Coronary artery (tissue), 2 donors: ENCODE data around the gene PIK3CB.

ENCODE experiments used
- DNase-seq: peaks from one replicate; pipeline ENCODE4 v3.0.0-alpha.2; 2017; ENCODE audit warnings: low spot score
- H3K27ac ChIP-seq, 2 donors: fragments of 200-600 bp; sonication (generic); one replicate each; pipeline ENCODE4 v1.5.1; 2016 to 2019
- H3K4me3 ChIP-seq: fragments of 200-600 bp; sonication (generic); 2 replicates; pipeline ENCODE4 v1.5.1; 2016; ENCODE audit warnings: mild to moderate bottlenecking, moderate library complexity
- TF ChIP-seq, protein P1 (sequence below): fragments of 200-600 bp; sonication (generic); IDR thresholded peaks from one replicate; pipeline ENCODE4 v1.5.1; 2019; ENCODE audit warnings: antibody characterized with exemption

Gene PIK3CB

GRCh38 chr3:138638641-138639040, 196.1 kb downstream of the PIK3CB start:
- H3K27ac ChIP-seq: no peak overlapping the region
- DNase-seq: no peak
- H3K4me3 ChIP-seq: no peak overlapping the region
- TF ChIP-seq, protein P1, sequence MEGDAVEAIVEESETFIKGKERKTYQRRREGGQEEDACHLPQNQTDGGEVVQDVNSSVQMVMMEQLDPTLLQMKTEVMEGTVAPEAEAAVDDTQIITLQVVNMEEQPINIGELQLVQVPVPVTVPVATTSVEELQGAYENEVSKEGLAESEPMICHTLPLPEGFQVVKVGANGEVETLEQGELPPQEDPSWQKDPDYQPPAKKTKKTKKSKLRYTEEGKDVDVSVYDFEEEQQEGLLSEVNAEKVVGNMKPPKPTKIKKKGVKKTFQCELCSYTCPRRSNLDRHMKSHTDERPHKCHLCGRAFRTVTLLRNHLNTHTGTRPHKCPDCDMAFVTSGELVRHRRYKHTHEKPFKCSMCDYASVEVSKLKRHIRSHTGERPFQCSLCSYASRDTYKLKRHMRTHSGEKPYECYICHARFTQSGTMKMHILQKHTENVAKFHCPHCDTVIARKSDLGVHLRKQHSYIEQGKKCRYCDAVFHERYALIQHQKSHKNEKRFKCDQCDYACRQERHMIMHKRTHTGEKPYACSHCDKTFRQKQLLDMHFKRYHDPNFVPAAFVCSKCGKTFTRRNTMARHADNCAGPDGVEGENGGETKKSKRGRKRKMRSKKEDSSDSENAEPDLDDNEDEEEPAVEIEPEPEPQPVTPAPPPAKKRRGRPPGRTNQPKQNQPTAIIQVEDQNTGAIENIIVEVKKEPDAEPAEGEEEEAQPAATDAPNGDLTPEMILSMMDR: no peak

- DNase-seq: no peak
- TF ChIP-seq, protein P1: no peak
- no peak overlapping the region for H3K27ac ChIP-seq
- H3K4me3 ChIP-seq: no peak overlapping the region
Measured at GRCh38 chr3:138629526-138629925, 205.2 kb downstream of the PIK3CB start.

DNA sequence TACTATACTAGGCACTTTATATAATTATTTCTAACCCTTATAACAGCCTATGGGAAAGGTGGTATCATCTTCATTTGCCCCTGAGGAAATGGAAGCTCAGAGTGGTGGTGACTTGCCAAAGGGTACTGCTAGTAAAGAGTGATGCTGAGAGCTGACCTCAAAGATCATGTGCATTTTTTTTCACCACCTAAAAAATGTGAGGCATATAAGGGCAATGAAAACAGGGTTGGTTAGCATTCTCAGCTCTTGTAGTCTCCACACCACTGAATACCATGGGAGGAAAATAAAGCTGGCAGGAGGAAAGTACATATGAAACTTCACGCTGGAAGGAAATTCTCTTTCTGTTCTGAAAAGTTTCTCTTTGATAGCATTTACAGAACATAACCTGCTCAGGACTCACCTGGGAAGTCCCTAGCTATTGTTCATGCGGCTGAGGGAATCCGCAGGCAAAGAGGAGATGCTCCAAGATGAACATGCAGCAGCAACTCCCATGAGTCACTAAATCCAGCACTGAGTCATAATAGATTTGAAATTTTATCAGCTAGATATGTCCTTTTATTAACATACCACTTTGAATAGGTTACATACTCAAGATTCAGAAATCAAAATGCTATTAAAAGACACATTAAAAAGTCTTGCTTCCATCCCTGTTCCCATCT, 208.9 kb downstream of the PIK3CB start:
- H3K27ac ChIP-seq: no peak overlapping the region
- TF ChIP-seq, protein P1: no peak
- H3K4me3 ChIP-seq: no peak overlapping the region
- no peak for DNase-seq

DNA sequence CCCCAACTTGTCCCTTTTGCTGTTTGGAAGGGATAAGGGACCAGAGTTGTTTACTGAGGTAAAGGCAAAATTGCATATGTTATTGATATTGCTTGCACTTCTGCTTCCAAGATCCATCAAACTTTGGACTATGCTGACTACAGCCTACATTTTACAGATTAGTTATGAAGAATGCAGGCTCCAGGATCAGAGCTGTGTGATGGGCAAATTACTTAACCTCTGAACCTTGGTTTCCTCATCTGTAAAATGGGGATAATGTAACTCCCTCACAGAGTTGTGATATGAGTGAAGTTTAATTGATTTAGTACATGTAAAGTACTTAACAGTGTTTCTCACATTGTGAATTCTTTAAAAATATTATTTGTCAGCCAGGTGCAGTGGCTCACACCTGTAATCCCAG, 210.2 kb downstream of the PIK3CB start:
- TF ChIP-seq, protein P1: no peak
- Histone ChIP-seq H3K27ac (no peak overlapping the region), H3K4me3 (no peak overlapping the region)
- DNase-seq: no peak

DNA sequence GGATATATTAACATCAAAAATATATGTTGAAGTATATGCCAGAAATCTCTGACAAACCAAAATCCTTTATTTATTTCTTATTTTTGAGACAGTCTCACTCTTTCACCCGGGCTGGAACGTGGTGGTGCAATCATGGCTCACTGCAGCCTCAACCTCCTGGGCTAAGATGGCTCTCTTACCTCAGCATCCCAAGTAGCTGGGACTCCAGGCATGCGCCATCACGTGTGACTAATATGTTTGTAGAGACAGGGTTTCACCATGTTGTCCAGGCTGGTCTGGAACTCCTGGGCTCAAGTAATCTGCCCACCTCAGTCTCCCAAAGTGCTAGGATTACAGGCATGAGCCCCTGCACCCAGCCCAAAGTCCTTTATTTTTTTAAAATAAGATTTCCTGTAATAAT, 214.3 kb downstream of the PIK3CB start:
- TF ChIP-seq, protein P1: no peak
- H3K4me3 ChIP-seq: no peak overlapping the region
- no peak overlapping the region for H3K27ac ChIP-seq
- no peak for DNase-seq

DNA sequence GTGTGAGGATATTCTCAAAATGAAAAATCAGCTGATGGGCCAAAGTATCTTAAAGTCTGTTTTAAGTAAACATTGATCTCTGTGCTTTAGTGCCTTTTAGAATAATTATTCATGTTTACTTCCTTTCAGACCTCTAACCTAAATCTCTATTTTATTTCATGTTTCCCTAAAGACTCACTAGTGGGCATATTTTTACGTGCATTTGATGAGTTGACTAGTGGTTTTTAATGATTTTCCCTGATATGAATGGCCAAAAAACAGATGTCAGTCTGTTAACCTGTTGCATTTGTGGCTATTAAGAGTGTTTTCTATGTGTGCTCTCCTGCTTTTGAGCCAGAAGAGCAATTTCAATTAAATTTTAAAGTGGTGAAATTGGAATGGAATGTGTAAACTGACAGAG, 219.3 kb downstream of the PIK3CB start:
- TF ChIP-seq, protein P1: no peak
- Histone ChIP-seq H3K27ac (no peak overlapping the region), H3K4me3 (no peak overlapping the region)
- no peak for DNase-seq

- DNase-seq: no peak
- Histone ChIP-seq H3K4me3 (peak overlapping the region; percentile 86), H3K27ac (peak overlapping the region in 1 of 2 donors; percentile 95)
- TF ChIP-seq, protein P1: no peak
Measured at GRCh38 chr3:138609898-138610266, 224.8 kb downstream of the PIK3CB start.
